ENCODE measurements around the gene TBC1D8.
A peak's percentile ranks its signal among the peaks of the same experiment; 100 is the strongest.

The TBC1D8 gene

GRCh38 chr2:101161658-101162057 is 10.5 kb upstream of the TBC1D8 start:
- DNase-seq: no peak

- DNase-seq: no peak
Observed at GRCh38 chr2:101160454-101160853, 9.3 kb upstream of the TBC1D8 start.

- no peak for DNase-seq
Observed at GRCh38 chr2:101159526-101159925, 8.3 kb upstream of the TBC1D8 start.

DNA sequence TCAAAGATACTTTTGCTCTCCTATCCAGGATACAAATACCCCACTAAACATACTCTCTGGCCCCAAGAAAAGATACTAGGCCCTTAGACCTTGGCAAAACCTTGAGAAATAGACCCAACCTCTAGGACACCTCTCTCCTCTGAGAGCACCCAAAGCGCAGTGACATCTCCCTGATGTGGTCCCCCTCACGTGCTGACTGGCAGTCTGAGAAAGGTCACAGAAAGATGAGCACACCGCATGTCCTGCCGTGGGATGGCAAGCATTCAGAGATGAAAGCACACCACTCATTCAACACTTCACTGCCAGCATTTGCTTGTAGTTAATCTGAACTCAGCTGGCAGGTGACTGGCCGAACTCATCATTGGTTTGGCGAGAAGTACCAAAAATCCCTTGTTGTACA is 6.1 kb upstream of the TBC1D8 start:
- DNase-seq: no peak

DNA sequence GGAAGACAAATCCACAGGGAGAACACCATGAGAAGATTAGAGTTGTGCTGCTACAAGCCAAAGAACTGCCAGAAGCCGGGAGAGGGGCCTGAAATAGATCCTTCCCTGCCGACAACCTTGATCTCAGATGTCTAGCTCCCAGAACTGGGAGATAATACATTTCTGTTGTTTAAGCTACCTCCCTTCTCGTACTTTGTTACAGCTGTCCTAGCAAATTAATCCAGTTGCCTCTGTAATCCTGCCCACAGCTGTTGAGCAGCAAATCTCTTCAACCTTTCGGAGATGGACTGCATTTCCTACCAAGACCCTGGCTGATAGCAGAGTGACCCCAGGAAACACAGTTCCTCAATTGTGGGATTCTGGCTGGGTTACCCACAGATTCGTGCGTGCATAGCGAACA is 2.6 kb upstream of the TBC1D8 start:
- no peak for DNase-seq

DNA sequence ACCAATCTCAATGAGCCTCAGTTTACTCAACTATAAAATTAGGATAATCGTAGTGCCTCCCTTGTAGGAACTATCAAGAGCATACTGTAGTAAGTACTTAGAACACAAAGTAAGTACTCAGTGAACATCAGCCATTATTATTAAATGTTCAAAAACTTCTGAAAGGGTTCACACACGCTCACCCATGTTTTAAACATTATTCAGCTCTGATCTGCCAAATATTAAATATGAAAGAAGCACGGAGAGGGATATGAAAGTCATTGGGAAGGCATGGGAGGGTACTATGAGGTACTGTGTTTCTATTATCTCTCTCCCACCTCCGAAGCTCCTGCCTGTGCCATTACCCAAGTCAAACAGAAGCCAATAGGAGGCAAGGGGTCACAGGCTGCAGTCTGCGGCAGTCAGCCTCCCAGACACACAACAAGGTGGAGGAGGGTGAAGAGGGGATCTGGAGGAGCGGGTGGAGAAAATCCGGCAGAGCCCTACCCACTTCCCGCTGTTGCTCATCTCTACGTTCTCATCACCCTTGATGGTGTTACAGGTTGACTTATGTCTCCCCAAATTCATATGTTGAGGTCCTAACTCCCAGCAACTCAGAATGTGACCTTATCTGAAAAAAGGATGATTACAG is 2.0 kb upstream of the TBC1D8 start:
- no peak for DNase-seq

- peak; percentile 8 for DNase-seq
Observed at GRCh38 chr2:101152272-101153076, 1.3 kb upstream of the TBC1D8 start.

DNA sequence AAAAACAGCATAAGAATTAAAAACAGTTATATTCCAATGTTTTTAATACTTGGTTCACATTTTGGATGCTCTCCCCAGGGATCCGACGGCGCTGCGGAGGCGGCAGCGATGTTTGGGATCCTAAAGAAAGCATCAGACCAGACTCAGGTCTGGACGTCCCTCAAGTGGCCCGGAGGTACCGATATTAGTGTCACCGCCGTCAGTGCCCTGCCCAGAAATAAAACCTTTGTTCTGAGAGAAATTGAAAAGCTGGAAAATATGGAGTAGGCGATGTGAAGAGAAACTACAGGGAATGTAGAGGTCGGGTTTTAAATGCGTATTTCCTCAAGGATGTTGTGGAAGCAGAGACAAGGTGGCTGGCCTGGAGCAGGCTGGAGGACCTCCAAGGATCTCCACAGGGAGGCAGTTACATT is 683 bp upstream of the TBC1D8 start:
- DNase-seq: no peak

- no peak for DNase-seq
Observed at GRCh38 chr2:101150306-101151145, 656 bp downstream of the TBC1D8 start.

- no peak for DNase-seq
Observed at GRCh38 chr2:101149241-101150192, 1.7 kb downstream of the TBC1D8 start.

DNA sequence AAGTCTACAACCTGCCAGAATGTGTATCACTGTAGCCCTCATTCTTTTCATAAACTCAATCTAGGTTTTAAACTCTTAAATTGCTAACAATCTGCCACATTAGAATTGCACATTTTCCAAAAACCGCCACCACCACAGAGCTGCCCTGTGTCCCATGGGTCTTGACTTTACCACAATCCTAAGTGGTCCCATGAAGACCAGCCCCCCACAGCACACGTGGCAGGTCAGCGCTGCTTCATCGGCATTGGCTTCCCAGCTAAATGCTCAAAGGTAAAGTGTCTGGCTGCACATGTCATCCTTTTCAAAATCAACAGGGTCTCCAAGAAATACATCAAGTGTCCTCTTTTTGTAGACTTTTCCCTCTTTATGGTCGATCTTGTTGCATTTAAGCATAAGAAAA is 2.4 kb downstream of the TBC1D8 start:
- DNase-seq: no peak

- DNase-seq: no peak
Observed at GRCh38 chr2:101147971-101148370, 3.2 kb downstream of the TBC1D8 start.

DNA sequence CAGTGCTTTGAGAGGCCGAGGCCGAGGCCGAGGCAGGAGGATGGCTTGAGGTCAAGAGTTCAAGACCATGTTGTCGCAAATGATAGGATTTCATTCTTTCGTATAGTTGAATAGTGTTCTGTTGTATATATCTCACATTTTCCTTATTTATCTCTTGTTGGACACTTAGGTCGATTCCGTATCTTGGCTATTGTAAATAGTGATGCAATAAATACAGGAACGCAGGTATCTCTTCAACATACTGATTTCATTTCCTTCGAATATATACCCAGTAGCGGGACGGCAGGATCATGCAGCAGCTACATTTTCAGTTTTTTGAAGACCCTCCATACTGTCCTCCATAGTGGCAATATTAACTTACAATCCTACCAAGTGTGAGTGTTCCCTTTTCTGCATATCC is 4.1 kb downstream of the TBC1D8 start:
- no peak for DNase-seq

- DNase-seq: no peak
Observed at GRCh38 chr2:101146535-101146934, 4.6 kb downstream of the TBC1D8 start.

GRCh38 chr2:101145406-101145805 is 5.8 kb downstream of the TBC1D8 start:
- no peak for DNase-seq

- no peak for DNase-seq
Observed at GRCh38 chr2:101142163-101142562, 9.0 kb downstream of the TBC1D8 start.

DNA sequence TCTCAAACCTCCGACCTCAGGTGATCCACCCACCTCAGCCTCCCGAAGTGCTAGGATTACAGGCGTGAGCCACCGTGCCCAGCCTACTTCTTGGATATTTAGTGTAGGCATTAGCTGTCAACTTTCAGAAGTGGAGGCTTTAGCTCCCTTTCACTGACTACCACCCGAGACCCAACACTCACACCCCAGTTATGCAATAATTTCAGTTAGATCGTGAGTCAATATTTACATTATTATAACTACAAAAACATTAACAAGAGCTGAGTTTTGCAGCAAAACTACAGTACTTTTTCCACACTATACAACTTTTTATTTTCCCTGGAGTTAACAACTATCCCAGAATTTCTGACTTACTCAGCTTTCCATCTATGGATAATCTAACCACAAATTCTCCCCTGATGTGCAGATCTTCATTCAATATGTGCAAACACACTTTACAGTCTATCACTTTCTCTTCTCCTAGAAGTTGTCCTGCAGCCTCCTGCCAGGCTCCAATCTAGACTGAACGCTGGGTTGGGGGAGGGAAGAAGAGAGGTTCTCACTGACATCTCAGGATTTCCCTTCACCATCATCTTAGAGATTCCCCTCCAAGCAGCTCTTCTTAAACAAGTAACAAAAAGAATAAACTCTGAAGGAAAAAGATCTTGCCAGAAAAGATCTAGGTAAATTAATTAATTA is 10.1 kb downstream of the TBC1D8 start:
- no peak for DNase-seq

GRCh38 chr2:101140237-101140636 is 10.9 kb downstream of the TBC1D8 start:
- no peak for DNase-seq

DNA sequence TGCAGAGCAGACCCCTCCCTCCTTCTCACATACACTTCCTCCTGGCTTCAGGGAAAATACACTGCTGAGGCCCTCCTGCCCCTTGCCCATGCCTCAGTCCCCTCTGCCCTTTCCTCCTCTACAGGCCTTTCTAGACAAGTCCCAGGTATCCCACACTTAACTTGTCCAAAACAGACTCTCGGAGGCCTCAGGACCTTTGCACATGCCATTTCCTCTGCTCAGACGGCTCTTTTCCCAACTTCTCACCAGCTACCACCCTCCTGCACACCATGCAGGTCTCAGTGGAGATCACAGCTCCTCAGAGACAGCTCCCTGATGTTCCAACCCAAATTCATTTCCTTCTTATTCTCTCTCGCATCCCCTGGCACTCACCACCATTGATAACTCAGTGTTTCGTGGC is 11.7 kb downstream of the TBC1D8 start:
- DNase-seq: no peak

GRCh38 chr2:101135412-101136296 is 15.5 kb downstream of the TBC1D8 start:
- DNase-seq: no peak
